K562 (cell line): Measurements from ENCODE around the gene ABCB6. TPM values are rescaled to one million over a fixed set of nuclear protein-coding genes. Genes with fewer than 3 reads are reported as not detected.

Experiments
- ATAC-seq: fragments of 200-7000 bp; cut with Tn5 transposase; 3 replicates; pipeline ENCODE4 v1.9.1; 2020; ENCODE audit warnings: moderate library complexity
- BruUV-seq: library from RNA; stranded (reverse); fragments of 400-500 nt; replicated peaks from 2 replicates; lab custom pipeline; 2021; lab: Mats Ljungman, UMichigan
- CTCF ChIA-PET: fragments of 300-600 bp; formaldehyde crosslinking; extraction: SDS; loops from one replicate; lab custom pipeline; 2021; ENCODE audit warnings: low intra/inter-chr PET ratio; lab: Yijun Ruan, JAX
- POLR2A ChIA-PET: fragments of 300-600, 350-650 bp; sonication (Branson Sonifier 250); formaldehyde crosslinking; extraction: SDS; loops from one replicate; lab custom pipeline; 2021; ENCODE audit warnings: antibody characterized with exemption, inconsistent platforms; lab: Yijun Ruan, JAX
- DNase-seq, 4 experiments: peaks; one replicate each; pipeline versions ENCODE4 v3.0.0 to v3.0.0-alpha.2; 2011 to 2018; ENCODE audit warnings: low spot score in 3 of 4, mixed read lengths in 3 of 4; ENCODE audit errors: extremely low read depth in 1 of 4
- FAIRE-seq: peaks from 2 replicates; lab custom pipeline; 2011; peaks lifted over from hg19 to GRCh38; lab: Jason Lieb, UNC
- H2AFZ ChIP-seq: 2 replicates; pipeline ENCODE4 v1.6.0; 2011; ENCODE audit warnings: low read depth, low read length, control low read depth, inconsistent platforms
- H3K27ac ChIP-seq: fragments of 200-600 bp; 3 replicates; pipeline ENCODE4 v1.8.0; 2011; ENCODE audit warnings: low read depth, mild to moderate bottlenecking, control low read depth, inconsistent platforms, low read length, moderate library complexity, mixed read lengths; ENCODE audit errors: extremely low read depth
- H3K27me3 ChIP-seq, 2 experiments: fragments of 300-600 bp in 1 of 2; 2 replicates in 1 of 2; 3 replicates in 1 of 2; pipeline versions ENCODE4 v1.6.0 to v1.8.0; 2011; ENCODE audit warnings: inconsistent platforms in 2 of 2, low read length in 2 of 2, mild to moderate bottlenecking in 1 of 2, mixed read lengths in 1 of 2, moderate library complexity in 1 of 2; ENCODE audit not compliant: control insufficient read depth in 2 of 2, insufficient read depth in 2 of 2
- H3K36me3 ChIP-seq: fragments of 300-600 bp; 3 replicates; pipeline ENCODE4 v1.8.0; 2011; ENCODE audit warnings: mild to moderate bottlenecking, low read length, inconsistent platforms; ENCODE audit not compliant: control insufficient read depth, insufficient read depth
- H3K4me1 ChIP-seq, 2 experiments: fragments of 200-600 bp in 1 of 2; replicated peaks in 1 of 2; 2 replicates in 1 of 2; 3 replicates in 1 of 2; pipeline versions ENCODE4 v1.5.1 to v1.8.0; 2011; ENCODE audit warnings: inconsistent platforms in 2 of 2, low read length in 2 of 2, mild to moderate bottlenecking in 1 of 2, mixed read lengths in 1 of 2, moderate library complexity in 1 of 2; ENCODE audit not compliant: control insufficient read depth in 2 of 2, insufficient read depth in 2 of 2
- H3K4me2 ChIP-seq: 2 replicates; pipeline ENCODE4 v1.6.1; 2011; ENCODE audit warnings: low read length, control low read depth, inconsistent platforms, mixed read lengths; ENCODE audit not compliant: insufficient read depth
- H3K4me3 ChIP-seq: fragments of 200-600 bp; sonication (generic), shearing (Covaris generic); 2 replicates; pipeline ENCODE4 v1.5.1; 2016; ENCODE audit warnings: control low read depth, inconsistent platforms
- H3K79me2 ChIP-seq: fragments of 200-600 bp; 3 replicates; pipeline ENCODE4 v1.8.0; 2011; ENCODE audit warnings: low read length, inconsistent platforms; ENCODE audit not compliant: control insufficient read depth, insufficient read depth
- H3K9ac ChIP-seq, 2 experiments: 2 replicates each; pipeline versions ENCODE4 v1.6.0 to v1.6.1; 2011; ENCODE audit warnings: low read depth in 2 of 2, low read length in 2 of 2, control low read depth in 1 of 2, inconsistent platforms in 1 of 2, mild to moderate bottlenecking in 1 of 2, mixed read lengths in 1 of 2; ENCODE audit not compliant: insufficient read depth in 1 of 2
- H3K9me1 ChIP-seq: one replicate; pipeline ENCODE4 v1.6.0; 2011; ENCODE audit warnings: inconsistent platforms, mild to moderate bottlenecking, low read length, moderate library complexity; ENCODE audit not compliant: control insufficient read depth, insufficient read depth
- H3K9me3 ChIP-seq: replicated peaks from 2 replicates; pipeline ENCODE4 v1.5.1; 2011; ENCODE audit warnings: low read depth, low read length, inconsistent platforms; ENCODE audit not compliant: control insufficient read depth, insufficient read depth
- H4K20me1 ChIP-seq: replicated peaks from 2 replicates; pipeline ENCODE4 v1.6.1; 2011; ENCODE audit warnings: low read length, inconsistent platforms, mixed read lengths; ENCODE audit not compliant: control insufficient read depth, insufficient read depth
- CREB3L1 ChIP-seq: fragments of 450-650 bp; IDR thresholded peaks from 2 replicates; pipeline ENCODE4 v1.6.1; 2014; ENCODE audit warnings: low read depth, mild to moderate bottlenecking, moderate library complexity, borderline replicate concordance
- ELF1 ChIP-seq: fragments of 200-800 bp; sonication (Bioruptor generic); IDR thresholded peaks from 2 replicates; pipeline ENCODE4 v1.6.1; 2016; ENCODE audit warnings: missing genetic modification characterization, missing compliant biosample characterization
- HDAC1 ChIP-seq, 2 experiments: fragments of 450-650 bp; IDR thresholded peaks; 2 replicates each; pipeline ENCODE4 v1.6.1; 2016 to 2017; ENCODE audit warnings: inconsistent platforms in 1 of 2, mild to moderate bottlenecking in 1 of 2, moderate library complexity in 1 of 2
- HNRNPH1 ChIP-seq: fragments of 200-400 bp; formaldehyde crosslinking; optimal IDR thresholded peaks from 2 replicates; pipeline ENCODE3; 2017; ENCODE audit warnings: low read depth, mild to moderate bottlenecking, low read length, moderate library complexity
- NKRF ChIP-seq: fragments of 450-650 bp; IDR thresholded peaks from 2 replicates; pipeline ENCODE4 v1.6.1; 2016; ENCODE audit warnings: borderline replicate concordance
- POLR2G ChIP-seq: fragments of 200-400 bp; formaldehyde crosslinking; IDR thresholded peaks from 2 replicates; pipeline ENCODE4 v1.6.1; 2017; ENCODE audit warnings: low read depth, mild to moderate bottlenecking, antibody characterized with exemption, low read length, moderate library complexity
- RERE ChIP-seq: sonication (generic); formaldehyde crosslinking; IDR thresholded peaks from 2 replicates; pipeline ENCODE4 v1.8.0; 2023; ENCODE audit warnings: missing genetic modification reagents, mild to moderate bottlenecking, borderline replicate concordance
- TFAP4 ChIP-seq: sonication (generic); formaldehyde crosslinking; IDR thresholded peaks from 2 replicates; pipeline ENCODE4 v1.8.0; 2022; ENCODE audit warnings: missing genetic modification reagents, mild to moderate bottlenecking, moderate library complexity, borderline replicate concordance
- ZNF75A ChIP-seq: fragments of 450-650 bp; formaldehyde crosslinking; IDR thresholded peaks from 2 replicates; pipeline ENCODE4 v1.4.0; 2020; ENCODE audit warnings: mild to moderate bottlenecking
- WGBS: fragments of 100-300 bp; shearing (Covaris generic); methylation state at CpG from one replicate; pipeline ENCODE4 v1.1.6; 2016; ENCODE audit warnings: low coverage, mixed read lengths; ENCODE audit not compliant: insufficient coverage; ENCODE audit errors: missing lambda C conversion rate; 5-methylcytosine and 5-hydroxymethylcytosine counted together
- in situ Hi-C: fragments of 300-500 bp; cut with MboI; formaldehyde crosslinking; loops from 4 replicates; pipeline ENCODE4 v1.15.0; 2018; ENCODE audit warnings: inconsistent platforms, mixed read lengths
- intact Hi-C: fragments of 100-400 bp; cut with micrococcal nuclease; formaldehyde crosslinking; loops from 2 replicates; pipeline ENCODE4 v1.14.2; 2022
- polyA plus RNA-seq, 8 experiments: library from polyadenylated mRNA; depleted of rRNA in 4 of 8; stranded (reverse) in 5 of 8; unstranded in 3 of 8; fragments of >200 nt; fragmentation: Nextera tagmentation in 2 of 8; fragmentation: Illumina TruSeq in 1 of 8; extraction: Ambion mirVana in 2 of 8; extraction: Trizol in 1 of 8; gene quantifications; 2 replicates each; pipeline versions ENCODE4 v1.2.1 to v1.2.3, GENCODE V29; 2011 to 2014; ENCODE audit warnings: inconsistent platforms in 1 of 8, missing spikeins in 1 of 8
- total RNA-seq, 7 experiments: library from RNA; depleted of rRNA in 6 of 7; stranded (reverse); fragments of >200 nt in 6 of 7; fragmentation: Illumina TruSeq in 2 of 7; extraction: Trizol in 2 of 7; gene quantifications; 2 replicates each; pipeline versions ENCODE4 v1.2.1 to v1.2.3, GENCODE V29; 2011 to 2021; ENCODE audit warnings: low replicate concordance in 1 of 7

The ABCB6 gene
- total and polyA plus RNA-seq, 9 of the 15 experiments (the other 6 are each of a cell fraction or from before 2014, with no cell fraction given), result 3.7 to 29.8 (median 16.8) TPM

- DNase-seq (peak; percentile 32 to 65 (median 36)), FAIRE-seq (peak; percentile 67), ATAC-seq (peak; percentile 58)
- TSS peak; percentile 76 for BruUV-seq
- intact Hi-C loops, result no loop called here
- H3K4me1 ChIP-seq, result peaks cover 13 to 16% of the 10 kb centered on the region in 2 experiments; a peak in 4 of 5 replicates
- peak overlapping the region; percentile 77 for H2AFZ ChIP-seq
- CTCF ChIA-PET, result no interaction called here
- in situ Hi-C loops, result no loop called here
- peaks cover 61% of the 10 kb centered on the region for H3K36me3 ChIP-seq
- no peaks in the 10 kb centered on the region for H4K20me1 ChIP-seq
- H3K79me2 ChIP-seq, result peaks cover 52% of the 10 kb centered on the region
- H3K27ac ChIP-seq, result peak overlapping the region; percentile 90
- H3K4me2 ChIP-seq, result peak overlapping the region; percentile 97
- POLR2A ChIA-PET, result interaction anchor here (0.6 to 2.1 kb wide), 9 partner anchors 9 to 53 kb away, joined by 3 to 12 read pairs (median 6); partner anchors contain the start of genes ABCB6, GLB1L, STK16 and ZFAND2B
- peak overlapping the region; percentile 90 for H3K4me3 ChIP-seq
- peak overlapping the region; percentile 96 to 97 for H3K9ac ChIP-seq
- H3K9me1 ChIP-seq, result no peaks in the 10 kb centered on the region
- no peaks in the 10 kb centered on the region for H3K9me3 ChIP-seq
- H3K27me3 ChIP-seq, result no peaks in the 10 kb centered on the region
- under 1% methylated on average over 23 of the region's 24 CpGs for WGBS
- TF ChIP-seq CREB3L1, result 0 out of 2 replicates have a peak, but pooled peaks have one; percentile 12
- TF ChIP-seq POLR2G, result no peak
- TF ChIP-seq HNRNPH1, result no peak
- peak; percentile 75 for TF ChIP-seq NKRF
- no peak for TF ChIP-seq ZNF75A (CRISPR knock-in tag)
- peak; percentile 49 for TF ChIP-seq ELF1
- 0 out of 2 replicates have a peak, but pooled peaks have one; percentile 2 for TF ChIP-seq TFAP4 (CRISPR knock-in tag)
- peak in 1 of 2 experiments; percentile 66; a peak in 1 of 4 replicates for TF ChIP-seq HDAC1 (IDR thresholded peaks at IDR 0.05)
- no peak for TF ChIP-seq RERE (CRISPR knock-in tag)
Observed at GRCh38 chr2:219230059-219230540, 11.3 kb upstream of the ABCB6 start.
